NCI-H345 treated with DMSO at 0.1 percent for 48 hours (cell line): ENCODE results near the gene ZNF165.
"Not testable (repeated sequence)": the region's sequence is repeated elsewhere in the genome, so short reads cannot be mapped to it uniquely, and the experiment has no call there.

Experiments
- DNase-seq: peaks from one replicate; lab custom pipeline; 2025; ENCODE audit not compliant: unreplicated experiment; lab: John Stamatoyannopoulos, UW

Gene ZNF165

GRCh38 chr6:28118217-28118616 lies 37.8 kb downstream of the ZNF165 start:
- DNase-seq = no peak

- DNase-seq = no peak
Measured at GRCh38 chr6:28121876-28122275, 41.5 kb downstream of the ZNF165 start.

GRCh38 chr6:28122283-28122682 lies 41.9 kb downstream of the ZNF165 start:
- not testable (repeated sequence) for DNase-seq

DNA sequence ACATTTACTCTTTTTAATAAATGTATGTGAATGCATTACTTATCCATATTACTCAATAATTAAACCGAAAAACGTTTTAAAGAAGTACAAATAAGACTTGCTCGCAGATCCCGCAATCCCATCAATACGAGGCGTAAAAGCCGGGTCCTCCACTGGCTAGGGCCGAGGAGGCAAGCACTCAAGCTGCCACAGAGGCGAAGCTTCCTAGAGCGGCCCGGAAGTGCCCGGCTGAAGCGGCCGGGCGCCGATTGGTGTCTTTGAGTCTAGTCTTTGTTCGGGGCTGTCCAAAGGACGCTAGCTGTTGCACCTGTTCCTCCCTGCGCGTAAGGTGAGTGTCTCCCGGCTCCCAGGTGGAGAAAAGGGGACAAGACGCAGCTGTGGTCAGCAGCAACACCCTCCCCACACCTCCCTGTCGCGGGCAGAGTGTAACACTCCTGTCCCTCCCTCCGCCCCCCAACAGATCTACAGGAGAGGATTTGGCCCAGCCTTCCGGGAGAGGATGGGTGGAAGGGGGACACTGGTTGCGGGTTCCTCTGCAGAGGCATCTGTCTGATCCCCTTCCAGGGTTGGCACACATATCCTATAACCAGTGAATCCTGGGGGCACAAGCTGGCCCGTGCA lies 44.1 kb downstream of the ZNF165 start, which contains the start of gene ZSCAN16:
Gene ZSCAN16, plus strand, starts transcription at position 260 of the 621 bp plus-strand sequence. CDS start 835 bp downstream, outside the sequence.
- peak; percentile 87 for DNase-seq

DNA sequence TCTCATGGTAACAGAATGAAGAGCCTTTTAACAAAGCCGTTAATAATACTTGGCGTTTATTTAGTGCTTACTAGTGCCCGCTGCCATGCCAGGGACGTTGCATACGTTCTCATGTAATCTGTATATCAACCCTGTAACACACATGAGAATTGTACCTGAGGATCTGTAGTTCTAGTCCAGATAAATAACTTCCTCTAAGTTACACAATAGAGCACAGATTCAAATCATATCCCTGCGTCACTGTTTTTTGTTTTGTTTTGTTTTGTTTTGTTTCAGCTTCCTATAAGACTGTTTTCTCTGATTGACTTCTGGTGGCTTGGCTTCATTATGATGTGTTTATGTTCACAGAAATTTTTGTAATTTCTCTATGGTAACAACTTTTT lies 44.6 kb downstream of the ZNF165 start:
- DNase-seq = no peak

- no peak for DNase-seq
Measured at GRCh38 chr6:28125401-28125800, 45.0 kb downstream of the ZNF165 start.

GRCh38 chr6:28134015-28134414 lies 53.6 kb downstream of the ZNF165 start:
- no peak for DNase-seq

DNA sequence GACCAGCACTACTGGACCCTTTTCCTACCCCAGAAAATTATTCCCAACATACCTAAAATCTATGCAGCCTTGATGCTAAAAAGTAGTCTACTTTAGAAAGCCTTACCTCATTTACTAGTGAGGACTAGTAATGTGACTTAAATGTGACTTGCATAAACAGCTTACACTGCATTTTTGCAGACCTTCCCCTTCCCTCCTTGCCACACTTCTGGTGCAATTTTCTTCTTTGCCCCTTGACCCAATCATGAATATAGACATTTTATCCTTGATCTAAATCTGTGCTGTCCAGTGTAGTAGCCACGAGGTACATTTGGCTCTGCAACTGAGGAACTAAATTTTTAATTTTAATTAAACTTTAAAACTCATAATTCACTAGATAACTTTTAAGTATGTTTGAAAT lies 54.3 kb downstream of the ZNF165 start:
- no peak for DNase-seq

GRCh38 chr6:28135393-28135792 lies 55.0 kb downstream of the ZNF165 start:
- DNase-seq = no peak

DNA sequence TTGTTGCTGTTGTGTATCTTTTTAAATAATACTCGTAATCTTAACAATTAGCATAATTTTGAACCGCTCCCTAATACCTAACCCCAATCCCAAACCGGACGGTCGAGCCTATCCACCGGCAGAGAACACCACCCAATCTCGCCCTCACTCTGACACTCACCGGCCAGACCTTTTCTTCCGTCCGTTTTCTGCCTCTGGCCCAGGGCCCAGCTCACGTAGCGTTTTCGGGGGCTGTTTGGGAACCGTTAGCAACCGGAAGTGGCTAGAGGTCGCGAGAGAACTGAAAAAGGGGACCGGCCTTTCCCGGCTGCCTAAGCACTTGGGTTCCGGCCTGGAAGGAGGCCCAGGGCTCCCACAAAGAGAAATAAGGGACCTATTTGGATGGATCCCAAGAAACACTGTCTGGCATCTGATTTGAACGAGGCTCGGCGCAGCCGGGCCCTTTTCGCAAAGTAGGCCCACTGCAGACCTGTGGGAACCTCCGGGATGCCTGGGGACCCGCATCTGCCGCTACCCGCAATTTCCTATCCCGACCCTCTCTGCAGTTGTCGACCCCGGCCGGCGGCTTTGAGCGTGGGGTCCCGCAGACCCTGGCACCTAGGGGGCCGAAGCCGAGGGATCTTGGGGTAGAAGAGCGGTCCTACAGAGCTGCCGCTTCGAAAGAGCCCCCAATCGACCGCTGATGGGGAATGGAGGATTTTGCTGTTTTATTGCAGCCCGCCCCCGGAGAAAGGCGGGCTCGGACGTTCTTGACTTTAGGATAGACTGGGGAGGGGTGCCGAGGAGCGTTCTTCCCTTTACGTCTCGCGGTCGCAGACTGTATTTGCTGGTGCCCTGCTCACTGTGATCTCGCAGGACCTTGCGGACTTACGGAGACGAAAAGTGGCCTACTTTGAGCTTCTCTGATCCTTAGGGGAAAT lies 56.5 kb downstream of the ZNF165 start:
- DNase-seq = peak; percentile 88

DNA sequence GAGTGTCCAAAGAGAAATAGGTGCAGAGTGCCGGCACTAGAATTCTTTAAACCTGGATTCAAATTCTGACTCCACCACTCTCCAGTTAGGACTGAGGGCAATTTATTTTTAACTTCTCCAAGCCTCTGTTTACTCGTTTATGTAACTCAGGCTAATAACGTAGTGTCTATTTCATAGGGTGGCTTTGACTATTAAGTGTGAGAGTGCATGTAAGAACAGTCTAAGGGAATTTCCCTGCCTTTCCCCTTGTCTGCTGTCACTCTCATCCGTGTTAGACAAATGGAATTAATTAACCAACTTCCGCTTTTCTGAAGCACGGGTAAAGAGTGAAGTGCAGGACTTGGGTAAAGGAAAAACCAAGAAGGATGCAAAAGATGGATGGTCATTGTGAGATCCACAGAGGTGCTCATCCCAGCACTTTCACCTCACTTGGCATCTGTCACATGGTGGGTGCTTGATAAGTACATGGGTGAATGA lies 57.2 kb downstream of the ZNF165 start:
- no peak for DNase-seq
